22Rv1 (cell line): ENCODE results near the gene PADI6.

ENCODE experiments used
- H3K27ac ChIP-seq: fragments of 450-650 bp; 2 replicates; pipeline ENCODE4 v1.5.1; 2017
- CTCF ChIP-seq: fragments of 450-650 bp; IDR thresholded peaks from 2 replicates; pipeline ENCODE4 v1.5.1; 2017; ENCODE audit warnings: mild to moderate bottlenecking
- ZFX ChIP-seq: fragments of 450-650 bp; IDR thresholded peaks from 2 replicates; pipeline ENCODE4 v1.6.1; 2017; ENCODE audit warnings: antibody characterized with exemption, borderline replicate concordance

The PADI6 gene

GRCh38 chr1:17371896-17372295, at the start of gene PADI6:
PADI6 (plus strand) TSS chr1:17372196; CDS start chr1:17372246, 50 bp downstream.
- no peak within 1 kb of the TSS for H3K27ac ChIP-seq
- TF ChIP-seq CTCF (no peak), ZFX (no peak)

- TF ChIP-seq ZFX, result no peak
- TF ChIP-seq CTCF, result no peak
- H3K27ac ChIP-seq, result no peak overlapping the region
Observed at GRCh38 chr1:17328855-17329254, 43.1 kb upstream of the PADI6 start.

GRCh38 chr1:17329610-17330009, 42.4 kb upstream of the PADI6 start:
- no peak overlapping the region for H3K27ac ChIP-seq
- TF ChIP-seq CTCF (no peak), ZFX (no peak)

- TF ChIP-seq CTCF, result no peak
- TF ChIP-seq ZFX, result no peak
- H3K27ac ChIP-seq, result no peak overlapping the region
Observed at GRCh38 chr1:17330856-17331255, 41.1 kb upstream of the PADI6 start.

- H3K27ac ChIP-seq, result no peak overlapping the region
- TF ChIP-seq CTCF (no peak), ZFX (no peak)
Observed at GRCh38 chr1:17333081-17333480, 38.9 kb upstream of the PADI6 start.

- H3K27ac ChIP-seq, result no peak overlapping the region
- TF ChIP-seq ZFX, result no peak
- peak; percentile 95 for TF ChIP-seq CTCF
Observed at GRCh38 chr1:17335821-17336710, 35.9 kb upstream of the PADI6 start.

GRCh38 chr1:17338706-17339493, 33.1 kb upstream of the PADI6 start:
- no peak overlapping the region for H3K27ac ChIP-seq
- TF ChIP-seq ZFX, result no peak
- TF ChIP-seq CTCF, result peak; percentile 35; the same call in 1 of the 2 replicates
